B cell (primary cell): ENCODE data around the gene DNMBP. TPM values are rescaled to one million over a fixed set of nuclear protein-coding genes. Genes with fewer than 3 reads are reported as not detected.

Experiments
- ATAC-seq: fragments of 200-7000 bp; cut with Tn5 transposase; one replicate; pipeline ENCODE4 v1.10.0; 2021; ENCODE audit warnings: low read depth, mild to moderate bottlenecking, moderate number of reproducible peaks, moderate library complexity
- CTCF ChIA-PET: fragments of 350-600 bp; sonication (Branson Sonifier 250); formaldehyde crosslinking; loops from one replicate; lab custom pipeline; 2021; ENCODE audit warnings: antibody characterized with exemption, inconsistent platforms; lab: Charles Lee
- POLR2A ChIA-PET: fragments of 350-600 bp; sonication (Branson Sonifier 250); formaldehyde crosslinking; loops from one replicate; lab custom pipeline; 2021; ENCODE audit warnings: antibody characterized with exemption; lab: Charles Lee
- DNase-seq: peaks from one replicate; pipeline ENCODE4 v3.0.0; 2013
- H2AFZ ChIP-seq: 2 replicates; pipeline ENCODE4 v1.6.1; 2012; ENCODE audit warnings: mild to moderate bottlenecking, low read depth, low read length; ENCODE audit not compliant: insufficient read depth, poor library complexity, severe bottlenecking
- H3K27ac ChIP-seq, 2 donors: 1 replicate in 1 of 2; 2 replicates in 1 of 2; pipeline ENCODE4 v1.5.1; 2012 to 2013; ENCODE audit warnings: low read length in 2 of 2, mild to moderate bottlenecking in 2 of 2, moderate library complexity in 1 of 2
- H3K27me3 ChIP-seq, 4 experiments: fragments of 200-600 bp in 1 of 4; sonication (generic) in 1 of 4; replicated peaks in 1 of 4; 1 replicate in 2 of 4; 2 replicates in 2 of 4; pipeline versions ENCODE4 v1.6.1 to v1.7.0; 2013 to 2016; ENCODE audit warnings: low read length in 3 of 4, mild to moderate bottlenecking in 2 of 4, mixed read lengths in 1 of 4, moderate library complexity in 1 of 4; ENCODE audit not compliant: insufficient read depth in 4 of 4, control insufficient read depth in 3 of 4; ENCODE audit errors: control extremely low read depth in 1 of 4
- H3K36me3 ChIP-seq, 2 experiments: replicated peaks in 1 of 2; 1 replicate in 1 of 2; 2 replicates in 1 of 2; pipeline versions ENCODE4 v1.6.1 to v1.7.1; 2013; ENCODE audit warnings: low read length in 1 of 2; ENCODE audit not compliant: insufficient read depth in 2 of 2, control insufficient read depth in 1 of 2; ENCODE audit errors: control extremely low read depth in 1 of 2, extremely low read depth in 1 of 2
- H3K4me1 ChIP-seq, 2 donors: fragments of 200-600 bp in 1 of 2; sonication (generic) in 1 of 2; 1 replicate in 1 of 2; 2 replicates in 1 of 2; pipeline versions ENCODE4 v1.5.1 to v1.6.1; 2013 to 2017; ENCODE audit warnings: low read length in 2 of 2; ENCODE audit not compliant: control insufficient read depth in 2 of 2, insufficient read depth in 2 of 2
- H3K4me2 ChIP-seq: replicated peaks from 2 replicates; pipeline ENCODE3; 2012; ENCODE audit warnings: mild to moderate bottlenecking, low read depth, low read length; ENCODE audit not compliant: poor library complexity, severe bottlenecking
- H3K4me3 ChIP-seq, 5 experiments: fragments of 200-600 bp in 1 of 5; sonication (generic) in 1 of 5; 1 replicate in 3 of 5; 2 replicates in 2 of 5; pipeline versions ENCODE4 v1.5.1 to v1.7.0; 2011 to 2016; ENCODE audit warnings: low read length in 4 of 5, mild to moderate bottlenecking in 4 of 5, low read depth in 2 of 5, control low read depth in 1 of 5, moderate library complexity in 1 of 5; ENCODE audit not compliant: insufficient read depth in 1 of 5; ENCODE audit errors: control extremely low read depth in 1 of 5, extremely low read depth in 1 of 5
- H3K79me2 ChIP-seq: fragments of 200-600 bp; sonication (generic); one replicate; pipeline ENCODE4 v1.6.0; 2016; ENCODE audit warnings: low read length; ENCODE audit not compliant: control insufficient read depth, insufficient read depth
- H3K9ac ChIP-seq: fragments of 200-600 bp; sonication (generic); 2 replicates; pipeline ENCODE4 v1.6.1; 2017; ENCODE audit warnings: mild to moderate bottlenecking, low read length, moderate library complexity
- H3K9me3 ChIP-seq, 3 donors: one replicate each; pipeline versions ENCODE4 v1.6.1 to v1.7.1; 2013; ENCODE audit warnings: low read length in 2 of 3; ENCODE audit not compliant: control insufficient read depth in 2 of 3, insufficient read depth in 1 of 3; ENCODE audit errors: control extremely low read depth in 1 of 3
- H4K20me1 ChIP-seq: 2 replicates; pipeline ENCODE4 v1.6.0; 2012; ENCODE audit warnings: mild to moderate bottlenecking, low read length; ENCODE audit not compliant: insufficient read depth, control insufficient read depth, poor library complexity, severe bottlenecking
- H3K27ac Mint-ChIP-seq: one replicate; pipeline ENCODE4 v1.8.0; 2021; ENCODE audit warnings: mixed read lengths
- H3K27me3 Mint-ChIP-seq: one replicate; pipeline ENCODE4 v1.8.0; 2021; ENCODE audit warnings: mixed read lengths
- H3K4me1 Mint-ChIP-seq: one replicate; pipeline ENCODE4 v1.8.0; 2021; ENCODE audit warnings: mixed read lengths
- H3K4me3 Mint-ChIP-seq: one replicate; pipeline ENCODE4 v1.8.0; 2021; ENCODE audit warnings: mixed read lengths
- H3K9me3 Mint-ChIP-seq: one replicate; pipeline ENCODE4 v1.8.0; 2022; ENCODE audit warnings: mixed read lengths; ENCODE audit not compliant: insufficient read depth
- CTCF ChIP-seq: fragments of 200-600 bp; IDR thresholded peaks from one replicate; pipeline ENCODE4 v1.8.0; 2022; ENCODE audit warnings: antibody characterized with exemption, mild to moderate bottlenecking
- EZH2 ChIP-seq: IDR thresholded peaks from 2 replicates; pipeline ENCODE4 v1.6.1; 2012; ENCODE audit warnings: borderline replicate concordance, low read depth, mild to moderate bottlenecking, moderate library complexity, low read length; ENCODE audit not compliant: insufficient read depth, poor library complexity, severe bottlenecking
- WGBS: methylation state at CpG from one replicate; pipeline ENCODE4 v1.1.5; 2013; ENCODE audit warnings: missing lambda C conversion rate; ENCODE audit not compliant: insufficient coverage; 5-methylcytosine and 5-hydroxymethylcytosine counted together
- intact Hi-C: fragments of 100-400 bp; cut with micrococcal nuclease; formaldehyde crosslinking; loops from one replicate; pipeline ENCODE4 v1.10.0; 2022
- polyA plus RNA-seq: library from polyadenylated mRNA; depleted of rRNA; stranded (reverse); fragments of >200 nt; gene quantifications from 2 replicates; pipeline ENCODE4 v1.2.3, GENCODE V29; 2012
- total RNA-seq, 2 donors: library from RNA; stranded (reverse); fragments of 120-200 nt in 1 of 2; gene quantifications; 1 replicate in 1 of 2; 2 replicates in 1 of 2; pipeline versions ENCODE4 v1.2.3 to v1.2.4, GENCODE V29; 2013 to 2022

DNMBP gene
- total and polyA plus RNA-seq, 2 donors (not counting 1 experiment from before 2014, with no cell fraction given): 12.8 to 22.6 TPM

- Mint-ChIP-seq H3K9me3 (peaks cover 4% of the 10 kb centered on the region), H3K27me3 (no peaks in the 10 kb centered on the region), H3K4me3 (no peak overlapping the region), H3K4me1 (peaks cover 25% of the 10 kb centered on the region), H3K27ac (no peak overlapping the region)
- ChIA-PET CTCF (no interaction called here), POLR2A (no interaction called here)
- Histone ChIP-seq H3K9me3 (no peaks in the 10 kb centered on the region), H3K4me3 (no peak overlapping the region), H3K27me3 (no peaks in the 10 kb centered on the region), H3K4me1 (no peaks in the 10 kb centered on the region), H3K4me2 (no peak overlapping the region), H3K9ac (no peak overlapping the region), H4K20me1 (peaks cover 16% of the 10 kb centered on the region), H3K36me3 (peaks cover 2 to 5% of the 10 kb centered on the region in 2 experiments), H3K79me2 (peaks cover 41% of the 10 kb centered on the region), H3K27ac (no peak overlapping the region), H2AFZ (no peak overlapping the region)
- WGBS: 100% methylated on average over 1 of the region's 3 CpGs
- intact Hi-C loops: no loop called here
- ATAC-seq (no peak), DNase-seq (no peak)
- TF ChIP-seq CTCF: no peak
- TF ChIP-seq EZH2: no peak
Observed at GRCh38 chr10:99943908-99944307, 65.8 kb downstream of the DNMBP start.

GRCh38 chr10:99941942-99942820, 67.6 kb downstream of the DNMBP start:
- WGBS: 85% methylated on average over 4 of the region's 7 CpGs
- ChIA-PET POLR2A (interaction anchor here (0.5 to 0.6 kb wide), 2 partner anchors 23 to 38 kb away, joined by 3 read pairs; no protein-coding TSS in a partner anchor), CTCF (no interaction called here)
- H3K36me3 ChIP-seq: peaks cover 5% of the 10 kb centered on the region in 2 experiments
- no peak overlapping the region for H3K4me2 ChIP-seq
- H2AFZ ChIP-seq: no peak overlapping the region
- H3K4me1 ChIP-seq: peaks cover 0 to 4% of the 10 kb centered on the region in 2 donors
- no peak overlapping the region for H3K9ac ChIP-seq
- TF ChIP-seq EZH2 (no peak), CTCF (no peak)
- no peaks in the 10 kb centered on the region for H3K27me3 Mint-ChIP-seq
- H3K27ac ChIP-seq: no peak overlapping the region
- H3K27me3 ChIP-seq: no peaks in the 10 kb centered on the region
- H3K79me2 ChIP-seq: peaks cover 39% of the 10 kb centered on the region
- no peak overlapping the region for H3K27ac Mint-ChIP-seq
- DNase-seq (no peak), ATAC-seq (no peak)
- intact Hi-C loops: no loop called here
- H3K4me3 ChIP-seq: no peak overlapping the region
- no peak overlapping the region for H3K4me3 Mint-ChIP-seq
- H3K9me3 Mint-ChIP-seq: peaks cover 4% of the 10 kb centered on the region
- H4K20me1 ChIP-seq: peaks cover 22% of the 10 kb centered on the region
- H3K4me1 Mint-ChIP-seq: peaks cover 34% of the 10 kb centered on the region
- H3K9me3 ChIP-seq: no peaks in the 10 kb centered on the region
